Lower leg skin (tissue), 4 donors: Measurements from ENCODE around the gene TMEM130. TPM values are rescaled to one million over a fixed set of nuclear protein-coding genes. Genes with fewer than 3 reads are reported as not detected.

Experiments used
- DNase-seq, 2 donors: peaks; one replicate each; pipeline ENCODE4 v3.0.0-alpha.2; 2019; ENCODE audit warnings: low spot score in 2 of 2
- H3K4me3 ChIP-seq: fragments of 200-600 bp; sonication (generic); 2 replicates; pipeline ENCODE4 v1.5.1; 2017; ENCODE audit warnings: mild to moderate bottlenecking, low read depth; ENCODE audit not compliant: poor library complexity, severe bottlenecking
- POLR2A ChIP-seq, 2 donors: fragments of 450-650 bp; IDR thresholded peaks; one replicate each; pipeline ENCODE4 v1.6.1; 2016 to 2017; ENCODE audit warnings: antibody characterized with exemption in 2 of 2, mild to moderate bottlenecking in 1 of 2, moderate library complexity in 1 of 2
- WGBS, 2 donors: methylation state at CpG; one replicate each; pipeline ENCODE4 v1.1.5; 2018; 5-methylcytosine and 5-hydroxymethylcytosine counted together
- intact Hi-C: fragments of 100-400 bp; cut with DNase I; formaldehyde crosslinking; loops from one replicate; pipeline ENCODE4 v1.15.0; 2023; ENCODE audit warnings: low total_unique reads
- total RNA-seq, 4 donors: library from RNA; depleted of rRNA; stranded (reverse); fragments of >200 nt; gene quantifications; one replicate each; pipeline ENCODE4 v1.1.0, GENCODE V29; 2016
- TF ChIP-seq, protein P1 (sequence below), 3 donors: fragments of 450-650 bp; IDR thresholded peaks; one replicate each; pipeline ENCODE4 v1.5.1; 2016; ENCODE audit warnings: antibody characterized with exemption in 3 of 3, mild to moderate bottlenecking in 3 of 3, moderate library complexity in 2 of 3

TMEM130 gene
- total RNA-seq, 4 donors from 2014 or later = 0.10 to 3.4 TPM; not detected in 2

DNA sequence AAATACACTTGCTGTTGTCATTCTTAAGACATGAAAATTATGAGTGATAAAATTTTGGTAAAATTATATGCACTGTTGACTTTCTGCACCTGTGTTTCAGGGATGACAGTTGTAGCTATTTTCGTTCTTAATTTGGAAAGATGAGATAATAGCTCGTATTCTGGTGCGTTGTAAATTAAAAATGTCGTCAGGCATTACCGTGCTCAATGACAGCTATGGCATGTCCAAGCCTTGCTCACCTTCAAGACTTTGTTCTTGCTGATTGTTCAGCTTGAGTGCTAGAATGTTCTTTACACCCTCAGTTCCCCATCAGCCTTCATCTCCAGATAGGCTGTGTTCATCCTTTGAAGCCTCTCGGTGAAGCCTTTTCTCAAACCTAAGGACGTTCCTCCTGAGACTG, 30.0 kb upstream of the TMEM130 start:
- intact Hi-C loops = no loop called here
- WGBS, 2 donors = 91 to 92% methylated on average over 7 of the region's 7 CpGs
- no peak for TF ChIP-seq POLR2A (IDR thresholded peaks at IDR 0.05)
- TF ChIP-seq, protein P1, sequence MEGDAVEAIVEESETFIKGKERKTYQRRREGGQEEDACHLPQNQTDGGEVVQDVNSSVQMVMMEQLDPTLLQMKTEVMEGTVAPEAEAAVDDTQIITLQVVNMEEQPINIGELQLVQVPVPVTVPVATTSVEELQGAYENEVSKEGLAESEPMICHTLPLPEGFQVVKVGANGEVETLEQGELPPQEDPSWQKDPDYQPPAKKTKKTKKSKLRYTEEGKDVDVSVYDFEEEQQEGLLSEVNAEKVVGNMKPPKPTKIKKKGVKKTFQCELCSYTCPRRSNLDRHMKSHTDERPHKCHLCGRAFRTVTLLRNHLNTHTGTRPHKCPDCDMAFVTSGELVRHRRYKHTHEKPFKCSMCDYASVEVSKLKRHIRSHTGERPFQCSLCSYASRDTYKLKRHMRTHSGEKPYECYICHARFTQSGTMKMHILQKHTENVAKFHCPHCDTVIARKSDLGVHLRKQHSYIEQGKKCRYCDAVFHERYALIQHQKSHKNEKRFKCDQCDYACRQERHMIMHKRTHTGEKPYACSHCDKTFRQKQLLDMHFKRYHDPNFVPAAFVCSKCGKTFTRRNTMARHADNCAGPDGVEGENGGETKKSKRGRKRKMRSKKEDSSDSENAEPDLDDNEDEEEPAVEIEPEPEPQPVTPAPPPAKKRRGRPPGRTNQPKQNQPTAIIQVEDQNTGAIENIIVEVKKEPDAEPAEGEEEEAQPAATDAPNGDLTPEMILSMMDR (IDR thresholded peaks at IDR 0.05) = no peak
- H3K4me3 ChIP-seq = no peak overlapping the region
- no peak for DNase-seq

DNA sequence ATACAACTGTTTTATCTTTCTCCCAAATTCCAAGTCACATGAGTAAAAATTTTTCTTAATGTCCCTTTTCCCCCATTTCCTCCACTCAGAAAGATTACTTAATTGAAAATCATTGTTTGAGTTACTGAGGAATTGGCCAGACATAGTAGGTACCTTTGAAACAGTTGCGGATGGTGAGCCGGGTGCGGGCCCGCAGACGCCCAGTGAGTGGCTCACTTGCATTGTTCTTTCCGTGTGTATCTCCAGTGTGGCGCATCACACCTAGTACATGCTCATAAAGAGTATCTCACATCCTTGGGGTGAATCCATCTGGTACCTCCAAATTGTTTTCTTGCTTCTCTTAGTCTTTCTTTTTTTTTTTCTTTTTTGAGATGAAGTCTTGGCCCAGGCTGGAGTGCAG, 22.8 kb upstream of the TMEM130 start:
- no peak overlapping the region for H3K4me3 ChIP-seq
- DNase-seq = no peak
- WGBS, 2 donors = 96 to 97% methylated on average over 7 of the region's 7 CpGs
- intact Hi-C loops = no loop called here
- TF ChIP-seq POLR2A (IDR thresholded peaks at IDR 0.05) = no peak
- TF ChIP-seq, protein P1 (IDR thresholded peaks at IDR 0.05) = no peak

- no peak overlapping the region for H3K4me3 ChIP-seq
- intact Hi-C loops = no loop called here
- no peak for DNase-seq
- TF ChIP-seq POLR2A (IDR thresholded peaks at IDR 0.05) = no peak
- TF ChIP-seq, protein P1 (IDR thresholded peaks at IDR 0.05) = no peak
These were observed 17.2 kb upstream of the TMEM130 start for GRCh38 chr7:98887038-98887437.

GRCh38 chr7:98884416-98884815, 14.6 kb upstream of the TMEM130 start:
- intact Hi-C loops = no loop called here
- no peak overlapping the region for H3K4me3 ChIP-seq
- WGBS, 2 donors = 88 to 91% methylated on average over 4 of the region's 4 CpGs
- DNase-seq = peak in 1 of 2 donors; percentile 63
- no peak for TF ChIP-seq POLR2A (IDR thresholded peaks at IDR 0.05)
- TF ChIP-seq, protein P1 (IDR thresholded peaks at IDR 0.05) = no peak

DNA sequence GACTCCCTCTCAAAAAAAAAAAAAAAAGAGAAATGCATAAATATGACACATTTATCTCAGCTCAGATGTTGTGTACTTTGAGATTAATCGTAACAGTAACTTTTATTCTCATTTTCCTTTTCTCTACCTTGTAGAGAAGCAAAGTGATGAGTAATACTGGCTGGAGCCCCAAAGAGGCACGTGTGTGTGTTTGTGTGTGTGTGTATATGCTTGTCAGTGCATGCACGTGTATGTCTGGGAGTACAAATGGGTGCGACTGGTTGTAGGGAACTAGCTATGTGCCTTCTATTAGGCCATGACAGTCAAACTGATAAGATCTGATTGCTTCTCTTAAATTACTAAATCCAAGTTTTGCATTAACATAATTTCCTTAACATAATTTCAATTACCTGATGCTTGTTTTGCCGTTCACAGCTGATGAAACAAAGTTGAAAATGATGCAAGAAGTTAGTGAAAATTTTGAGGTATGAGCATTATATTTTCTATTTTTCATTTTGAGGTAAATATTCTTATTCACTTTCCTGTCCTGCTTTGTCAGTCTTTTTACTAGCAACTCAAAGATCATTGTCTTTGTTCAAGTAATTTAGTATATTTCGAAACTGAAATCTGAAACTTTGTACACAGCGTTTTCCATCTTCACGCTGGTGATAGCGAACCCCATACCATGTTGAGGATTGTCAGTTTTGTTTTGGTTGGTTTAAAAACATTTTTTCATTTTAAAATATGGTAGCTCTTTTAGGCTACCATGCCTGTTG, 11.9 kb upstream of the TMEM130 start:
- no peak for TF ChIP-seq POLR2A (IDR thresholded peaks at IDR 0.05)
- TF ChIP-seq, protein P1 (IDR thresholded peaks at IDR 0.05) = no peak
- H3K4me3 ChIP-seq = no peak overlapping the region
- WGBS, 2 donors = 56 to 64% methylated on average over 9 of the region's 9 CpGs
- peak; percentile 60 to 64 for DNase-seq
- intact Hi-C loops = no loop called here

DNA sequence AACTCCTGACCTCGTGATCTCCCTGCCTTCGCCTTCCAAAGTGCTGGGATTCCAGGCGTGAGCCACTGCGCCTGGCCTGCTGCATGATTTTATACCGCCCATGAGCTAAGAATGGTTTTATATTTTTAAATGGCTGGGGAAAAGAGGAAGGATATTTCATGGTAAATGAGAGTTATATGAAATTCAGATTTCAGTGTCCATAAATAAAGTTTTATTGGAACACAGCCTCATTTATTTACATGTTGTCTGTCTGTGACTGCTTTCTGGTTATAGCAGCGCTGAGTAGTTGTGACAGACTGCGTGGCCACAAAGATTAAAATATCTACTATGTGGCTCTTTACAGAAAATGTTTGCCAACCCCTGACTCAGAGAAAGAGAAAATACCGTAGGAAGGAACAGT, 10.7 kb upstream of the TMEM130 start:
- DNase-seq = peak in 1 of 2 donors; percentile 29
- 87 to 88% methylated on average over 8 of the region's 8 CpGs for WGBS, 2 donors
- intact Hi-C loops = no loop called here
- no peak overlapping the region for H3K4me3 ChIP-seq
- TF ChIP-seq, protein P1 (IDR thresholded peaks at IDR 0.05) = no peak
- TF ChIP-seq POLR2A (IDR thresholded peaks at IDR 0.05) = no peak
